Measurements from ENCODE around the gene NUP50. TPM values are rescaled to one million over a fixed set of nuclear protein-coding genes. Genes with fewer than 3 reads are reported as not detected.

NUP50 gene
- total RNA-seq, 2 donors from 2014 or later: 162 to 184 TPM

DNA sequence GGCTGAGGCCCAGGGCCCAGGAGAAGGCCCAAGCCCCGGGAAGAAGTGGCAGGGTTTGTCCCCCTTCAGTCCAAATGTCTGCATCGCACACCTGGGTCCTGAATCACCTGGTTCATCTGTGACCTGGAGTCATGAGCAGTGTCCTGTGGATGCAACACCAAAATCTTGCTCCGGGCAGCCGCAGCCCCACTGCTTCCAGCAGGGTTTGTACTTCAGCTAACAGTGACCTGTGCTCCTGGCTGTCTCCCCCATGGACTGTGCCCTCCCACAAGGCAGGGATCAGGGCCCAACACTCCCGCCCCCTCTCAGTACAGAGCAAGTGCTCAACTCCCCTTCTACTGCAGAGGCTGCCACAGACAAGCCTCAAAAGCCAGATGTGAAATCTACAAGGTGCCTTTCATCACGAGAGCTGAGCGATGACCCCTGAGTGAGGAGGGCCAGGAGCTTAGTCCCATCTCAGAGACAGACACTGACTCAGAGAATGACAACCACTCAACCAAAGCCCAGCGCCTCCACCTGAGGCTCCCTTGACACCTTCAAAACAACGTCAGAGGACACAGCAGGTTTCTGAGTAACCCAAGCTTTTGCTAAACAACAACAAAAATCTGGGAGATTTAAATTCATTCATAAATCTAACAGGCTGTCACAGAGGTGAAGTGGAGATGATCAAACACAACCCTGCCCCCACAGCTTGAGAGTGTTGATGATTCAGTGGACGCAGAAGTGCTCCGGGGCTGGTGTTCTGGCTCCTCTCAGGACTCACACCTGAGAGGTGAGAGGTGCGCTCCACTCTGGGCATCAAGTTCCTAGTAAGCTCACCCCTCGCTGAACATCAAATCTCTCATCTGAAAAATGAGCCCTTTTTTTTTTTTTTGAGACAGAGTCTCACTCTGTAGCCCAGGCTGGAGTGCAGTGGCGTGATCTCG, 73.6 kb downstream of the NUP50 start:
- ATAC-seq (replicated peaks in 1 of 2) (no peak), DNase-seq (no peak)
- Mint-ChIP-seq H3K9me3 (no peaks in the 10 kb centered on the region), H3K36me3 (ENCODE audit: insufficient read depth in 2 of 2) (no peaks in the 10 kb centered on the region), H3K4me1 (ENCODE audit: low read depth) (peaks cover 37% of the 10 kb centered on the region), H3K4me3 (no peak overlapping the region), H3K27me3 (ENCODE audit: low read depth) (no peaks in the 10 kb centered on the region), H3K27ac (no peak overlapping the region)

Other genes with a start within 250 kb of the NUP50 start
- gene PHF21B, start 153.9 kb upstream of the NUP50 start, total RNA-seq: under 1 TPM; 0.72 to 0.83 TPM
- gene KIAA0930, start 77.0 kb downstream of the NUP50 start, total RNA-seq: 10 to 100 TPM; 25.3 to 26.4 TPM
- not detected for gene UPK3A, start 121.0 kb downstream of the NUP50 start, total RNA-seq
- 100 to 1,000 TPM in 1 of 2 donors, 10 to 100 TPM in 1; 50.1 to 130 TPM for gene FAM118A, start 146.0 kb downstream of the NUP50 start, total RNA-seq
- gene SMC1B, start 249.7 kb downstream of the NUP50 start, total RNA-seq: 1 to 10 TPM; 2.7 to 3.2 TPM
- gene RIBC2, start 249.8 kb downstream of the NUP50 start, total RNA-seq: 1 to 10 TPM; 3.5 to 7.6 TPM